GM19452 (cell line): ENCODE data around the gene TMEM108.

Source experiments
- ATAC-seq: cut with Tn5 transposase; IDR thresholded peaks from one replicate; pipeline ENCODE4 v1.9.1; 2021; ENCODE audit not compliant: unreplicated experiment

The TMEM108 gene

GRCh38 chr3:133301731-133302130, 263.5 kb downstream of the TMEM108 start:
- ATAC-seq = no peak

GRCh38 chr3:133303430-133303829, 265.2 kb downstream of the TMEM108 start:
- no peak for ATAC-seq

GRCh38 chr3:133317866-133318265, 279.7 kb downstream of the TMEM108 start:
- ATAC-seq = no peak

- ATAC-seq = no peak
Measured at GRCh38 chr3:133328373-133328772, 290.2 kb downstream of the TMEM108 start.

GRCh38 chr3:133329626-133330025, 291.4 kb downstream of the TMEM108 start:
- no peak for ATAC-seq

GRCh38 chr3:133330065-133330464, 291.9 kb downstream of the TMEM108 start:
- ATAC-seq = no peak

GRCh38 chr3:133330522-133330921, 292.3 kb downstream of the TMEM108 start:
- ATAC-seq = no peak

GRCh38 chr3:133354721-133355120, 316.5 kb downstream of the TMEM108 start:
- ATAC-seq = no peak

GRCh38 chr3:133360476-133360875, 322.3 kb downstream of the TMEM108 start:
- ATAC-seq = no peak

GRCh38 chr3:133361011-133361410, 322.8 kb downstream of the TMEM108 start:
- no peak for ATAC-seq

GRCh38 chr3:133361435-133361834, 323.2 kb downstream of the TMEM108 start:
- ATAC-seq = no peak

- no peak for ATAC-seq
Measured at GRCh38 chr3:133362539-133362938, 324.3 kb downstream of the TMEM108 start.

GRCh38 chr3:133364704-133365103, 326.5 kb downstream of the TMEM108 start:
- no peak for ATAC-seq

- no peak for ATAC-seq
Measured at GRCh38 chr3:133366921-133367320, 328.7 kb downstream of the TMEM108 start.

- no peak for ATAC-seq
Measured at GRCh38 chr3:133367403-133367802, 329.2 kb downstream of the TMEM108 start.

- ATAC-seq = no peak
Measured at GRCh38 chr3:133367956-133368355, 329.8 kb downstream of the TMEM108 start.

- ATAC-seq = no peak
Measured at GRCh38 chr3:133368371-133369067, 330.3 kb downstream of the TMEM108 start.

GRCh38 chr3:133369068-133369440, 330.9 kb downstream of the TMEM108 start:
- no peak for ATAC-seq

GRCh38 chr3:133371181-133371580, 333.0 kb downstream of the TMEM108 start:
- no peak for ATAC-seq

GRCh38 chr3:133371676-133372075, 333.5 kb downstream of the TMEM108 start:
- no peak for ATAC-seq

- ATAC-seq = no peak
Measured at GRCh38 chr3:133374708-133375402, 336.7 kb downstream of the TMEM108 start.

- ATAC-seq = no peak
Measured at GRCh38 chr3:133375403-133375745, 337.2 kb downstream of the TMEM108 start.

GRCh38 chr3:133376810-133377209, 338.6 kb downstream of the TMEM108 start:
- no peak for ATAC-seq
